Thymus (tissue), 11 donors: ENCODE data around the gene PHYKPL. TPM values are rescaled to one million over a fixed set of nuclear protein-coding genes. Genes with fewer than 3 reads are reported as not detected.

ENCODE experiments used
- DNase-seq, 9 donors: peaks; one replicate each; pipeline ENCODE4 v3.0.0-alpha.2; 2013; ENCODE audit warnings: low spot score in 9 of 9, low read depth in 6 of 9, missing footprints in 1 of 9
- H3K27ac ChIP-seq, 2 donors: one replicate each; pipeline ENCODE4 v1.5.1; 2013; ENCODE audit warnings: control low read depth in 1 of 2, low read depth in 1 of 2, low read length in 1 of 2, mild to moderate bottlenecking in 1 of 2, moderate library complexity in 1 of 2
- H3K27me3 ChIP-seq, 2 donors: one replicate each; pipeline ENCODE4 v1.5.1; 2013; ENCODE audit warnings: low read length in 1 of 2; ENCODE audit not compliant: control insufficient read depth in 2 of 2, insufficient read depth in 1 of 2
- H3K36me3 ChIP-seq, 2 donors: one replicate each; pipeline ENCODE4 v1.5.1; 2013; ENCODE audit warnings: low read length in 1 of 2, mild to moderate bottlenecking in 1 of 2, moderate library complexity in 1 of 2; ENCODE audit not compliant: control insufficient read depth in 2 of 2, insufficient read depth in 2 of 2
- H3K4me1 ChIP-seq, 2 donors: one replicate each; pipeline ENCODE4 v1.5.1; 2013; ENCODE audit warnings: low read length in 2 of 2; ENCODE audit not compliant: control insufficient read depth in 2 of 2, insufficient read depth in 2 of 2
- H3K4me3 ChIP-seq, 2 donors: one replicate each; pipeline ENCODE4 v1.5.1; 2013; ENCODE audit warnings: low read length in 2 of 2, control low read depth in 1 of 2, mild to moderate bottlenecking in 1 of 2
- H3K9me3 ChIP-seq, 2 donors: one replicate each; pipeline ENCODE4 v1.5.1; 2013; ENCODE audit warnings: low read length in 1 of 2, mild to moderate bottlenecking in 1 of 2; ENCODE audit not compliant: control insufficient read depth in 2 of 2, insufficient read depth in 1 of 2
- WGBS: extraction: QIAGEN DNeasy Blood & Tissue Kit; methylation state at CpG from one replicate; pipeline ENCODE4 v1.1.7; 2013; 5-methylcytosine and 5-hydroxymethylcytosine counted together
- polyA plus RNA-seq: library from polyadenylated mRNA; stranded (reverse); fragments of 200-250 nt; gene quantifications from one replicate; pipeline ENCODE4 v1.2.3, GENCODE V29; 2013
- total RNA-seq: library from RNA; stranded (reverse); fragments of 120-200 nt; gene quantifications from one replicate; pipeline ENCODE4 v1.2.4, GENCODE V29; 2013
- donor health status: healthy.

The PHYKPL gene
- total and polyA plus RNA-seq, 2 donors = 33.5 to 116 TPM

GRCh38 chr5:178277866-178278265 is 45.3 kb upstream of the PHYKPL start:
- H3K27me3 ChIP-seq = peaks cover 5 to 20% of the 10 kb centered on the region in 2 donors
- no peak overlapping the region for H3K4me3 ChIP-seq
- H3K36me3 ChIP-seq = no peaks in the 10 kb centered on the region
- H3K9me3 ChIP-seq = peaks cover 1 to 4% of the 10 kb centered on the region in 2 donors
- H3K4me1 ChIP-seq = no peaks in the 10 kb centered on the region
- no peak overlapping the region for H3K27ac ChIP-seq
- no peak for DNase-seq
- 79% methylated on average over 12 of the region's 12 CpGs for WGBS

GRCh38 chr5:178277346-178277745 is 44.7 kb upstream of the PHYKPL start:
- Histone ChIP-seq H3K9me3 (peaks cover 1 to 4% of the 10 kb centered on the region in 2 donors), H3K27ac (no peak overlapping the region), H3K27me3 (peaks cover 5 to 20% of the 10 kb centered on the region in 2 donors), H3K4me3 (no peak overlapping the region), H3K36me3 (no peaks in the 10 kb centered on the region), H3K4me1 (no peaks in the 10 kb centered on the region)
- WGBS = 96% methylated on average over 9 of the region's 9 CpGs
- DNase-seq = no peak

GRCh38 chr5:178274781-178275537 is 42.4 kb upstream of the PHYKPL start:
- Histone ChIP-seq H3K9me3 (peaks cover 1 to 4% of the 10 kb centered on the region in 2 donors), H3K36me3 (no peaks in the 10 kb centered on the region), H3K4me3 (no peak overlapping the region), H3K27ac (no peak overlapping the region), H3K4me1 (no peaks in the 10 kb centered on the region), H3K27me3 (peaks cover 5 to 17% of the 10 kb centered on the region in 2 donors)
- no peak for DNase-seq
- 95% methylated on average over 20 of the region's 20 CpGs for WGBS

GRCh38 chr5:178273665-178274541 is 41.3 kb upstream of the PHYKPL start:
- DNase-seq = no peak
- no peak overlapping the region for H3K27ac ChIP-seq
- no peaks in the 10 kb centered on the region for H3K36me3 ChIP-seq
- H3K4me3 ChIP-seq = no peak overlapping the region
- H3K4me1 ChIP-seq = no peaks in the 10 kb centered on the region
- 90% methylated on average over 14 of the region's 14 CpGs for WGBS
- peaks cover 1 to 4% of the 10 kb centered on the region in 2 donors for H3K9me3 ChIP-seq
- H3K27me3 ChIP-seq = peaks cover 0 to 15% of the 10 kb centered on the region in 2 donors

GRCh38 chr5:178273041-178273440 is 40.4 kb upstream of the PHYKPL start:
- H3K9me3 ChIP-seq = peaks cover 1 to 4% of the 10 kb centered on the region in 2 donors
- DNase-seq = no peak
- 98% methylated on average over 15 of the region's 15 CpGs for WGBS
- H3K36me3 ChIP-seq = no peaks in the 10 kb centered on the region
- H3K4me3 ChIP-seq = no peak overlapping the region
- H3K27ac ChIP-seq = no peak overlapping the region
- H3K27me3 ChIP-seq = peaks cover 0 to 6% of the 10 kb centered on the region in 2 donors
- no peaks in the 10 kb centered on the region for H3K4me1 ChIP-seq

- H3K36me3 ChIP-seq = no peaks in the 10 kb centered on the region
- peaks cover 0 to 4% of the 10 kb centered on the region in 2 donors for H3K27me3 ChIP-seq
- H3K4me3 ChIP-seq = no peak overlapping the region
- H3K4me1 ChIP-seq = no peaks in the 10 kb centered on the region
- WGBS = 95% methylated on average over 9 of the region's 9 CpGs
- no peak overlapping the region for H3K27ac ChIP-seq
- H3K9me3 ChIP-seq = peaks cover 1 to 4% of the 10 kb centered on the region in 2 donors
- no peak for DNase-seq
Observed at GRCh38 chr5:178272591-178272990, 40.0 kb upstream of the PHYKPL start.

- no peaks in the 10 kb centered on the region for H3K4me1 ChIP-seq
- no peaks in the 10 kb centered on the region for H3K36me3 ChIP-seq
- peaks cover 0 to 4% of the 10 kb centered on the region in 2 donors for H3K27me3 ChIP-seq
- H3K9me3 ChIP-seq = peaks cover 1 to 4% of the 10 kb centered on the region in 2 donors
- H3K4me3 ChIP-seq = no peak overlapping the region
- DNase-seq = no peak
- H3K27ac ChIP-seq = no peak overlapping the region
- WGBS = 93% methylated on average over 24 of the region's 24 CpGs
Observed at GRCh38 chr5:178271726-178272479, 39.3 kb upstream of the PHYKPL start.

- WGBS = 97% methylated on average over 4 of the region's 4 CpGs
- no peaks in the 10 kb centered on the region for H3K36me3 ChIP-seq
- no peaks in the 10 kb centered on the region for H3K4me1 ChIP-seq
- H3K9me3 ChIP-seq = peaks cover 1 to 4% of the 10 kb centered on the region in 2 donors
- H3K4me3 ChIP-seq = no peak overlapping the region
- H3K27ac ChIP-seq = no peak overlapping the region
- no peak for DNase-seq
- peaks cover 0 to 4% of the 10 kb centered on the region in 2 donors for H3K27me3 ChIP-seq
Observed at GRCh38 chr5:178271231-178271630, 38.6 kb upstream of the PHYKPL start.
